Brain microvascular endothelial cell (primary cell): ENCODE measurements around the gene DCST1.

Experiments
- DNase-seq: peaks from one replicate; pipeline ENCODE4 v3.0.0-alpha.2; 2020
- H3K27ac ChIP-seq: fragments of 250-450 bp; sonication (Bioruptor Pico); 2 replicates; pipeline ENCODE4 v1.5.1; 2020; ENCODE audit warnings: mild to moderate bottlenecking, moderate library complexity
- H3K27me3 ChIP-seq: fragments of 250-450 bp; sonication (Bioruptor Pico); replicated peaks from 2 replicates; pipeline ENCODE4 v1.5.1; 2020; ENCODE audit warnings: mild to moderate bottlenecking
- H3K36me3 ChIP-seq: fragments of 250-450 bp; sonication (Bioruptor Pico); replicated peaks from 2 replicates; pipeline ENCODE4 v1.5.1; 2020; ENCODE audit warnings: mild to moderate bottlenecking
- H3K4me3 ChIP-seq: 2 replicates; pipeline ENCODE4 v1.5.1; 2011; ENCODE audit warnings: low read depth, mild to moderate bottlenecking, control low read depth, low read length, moderate library complexity
- CTCF ChIP-seq: IDR thresholded peaks from 2 replicates; pipeline ENCODE4 v1.5.1; 2011; ENCODE audit warnings: low read depth, mild to moderate bottlenecking, moderate library complexity, low read length, control low read depth, inconsistent platforms; ENCODE audit errors: missing control alignments
- in situ Hi-C: cut with HindIII; loops from 2 replicates; pipeline ENCODE4 v1.10.0; 2017; ENCODE audit warnings: low sequenced_read_pairs, low pct_ligation_motif_present

Gene DCST1

GRCh38 chr1:155050560-155051341, 17.1 kb downstream of the DCST1 start, which contains the start of gene ADAM15:
Gene ADAM15, plus strand, starts transcription at chr1:155051316. Its CDS starts 71 bp downstream, at chr1:155051387.
- in situ Hi-C loops, result no loop called here
- Histone ChIP-seq H3K27me3 (no peaks in the 10 kb centered on the region), H3K36me3 (peaks cover 3% of the 10 kb centered on the region), H3K27ac (peak within 1 kb of the TSS; percentile 45), H3K4me3 (peak within 1 kb of the TSS; percentile 67)
- DNase-seq, result peak; percentile 46
- peak; percentile 79 for TF ChIP-seq CTCF

GRCh38 chr1:155051342-155051776, 17.7 kb downstream of the DCST1 start:
- Histone ChIP-seq H3K27ac (peak overlapping the region; percentile 39), H3K4me3 (peak overlapping the region; percentile 67), H3K27me3 (no peaks in the 10 kb centered on the region), H3K36me3 (peaks cover 9% of the 10 kb centered on the region)
- in situ Hi-C loops, result no loop called here
- TF ChIP-seq CTCF, result no peak
- DNase-seq, result no peak

GRCh38 chr1:155051777-155052398, 18.3 kb downstream of the DCST1 start:
- no peak for TF ChIP-seq CTCF
- DNase-seq, result no peak

GRCh38 chr1:155052439-155053395, 19.1 kb downstream of the DCST1 start:
- Histone ChIP-seq H3K27ac (no peak overlapping the region), H3K4me3 (peak overlapping the region; percentile 67), H3K36me3 (peaks cover 15% of the 10 kb centered on the region), H3K27me3 (no peaks in the 10 kb centered on the region)
- in situ Hi-C loops, result no loop called here
- DNase-seq, result no peak
- peak; percentile 51 for TF ChIP-seq CTCF

More at GRCh38 chr1:155051777-155052398, 18.3 kb downstream of the DCST1 start:
- Histone ChIP-seq H3K27ac (no peak overlapping the region), H3K4me3 (peak overlapping the region; percentile 67), H3K27me3 (no peaks in the 10 kb centered on the region), H3K36me3 (peaks cover 12% of the 10 kb centered on the region)
- in situ Hi-C loops, result no loop called here

- DNase-seq, result no peak
Measured at GRCh38 chr1:155053531-155054105, 20.0 kb downstream of the DCST1 start.

More at GRCh38 chr1:155053531-155054105, 20.0 kb downstream of the DCST1 start:
- peaks cover 24% of the 10 kb centered on the region for H3K36me3 ChIP-seq
- in situ Hi-C loops, result no loop called here
- H3K27me3 ChIP-seq, result no peaks in the 10 kb centered on the region
- H3K27ac ChIP-seq, result no peak overlapping the region
- H3K4me3 ChIP-seq, result no peak overlapping the region
- no peak for TF ChIP-seq CTCF
